H7 (cell line): Measurements from ENCODE around the gene APOBEC2. TPM values are rescaled to one million over a fixed set of nuclear protein-coding genes. Genes with fewer than 3 reads are reported as not detected.
"Not testable (repeated sequence)": the region's sequence is repeated elsewhere in the genome, so short reads cannot be mapped to it uniquely, and the experiment has no call there.

Source experiments
- DNase-seq: peaks from one replicate; pipeline ENCODE4 v3.0.0; 2012
- H3K27me3 ChIP-seq: 2 replicates; pipeline ENCODE4 v1.6.0; 2011; ENCODE audit warnings: mild to moderate bottlenecking, low read length; ENCODE audit not compliant: control insufficient read depth, insufficient read depth
- H3K36me3 ChIP-seq: replicated peaks from 2 replicates; pipeline ENCODE4 v1.5.1; 2011; ENCODE audit warnings: low read length; ENCODE audit not compliant: control insufficient read depth, insufficient read depth
- H3K4me3 ChIP-seq: 2 replicates; pipeline ENCODE4 v1.5.1; 2011; ENCODE audit warnings: low read depth, mild to moderate bottlenecking, control low read depth, low read length, moderate library complexity; ENCODE audit not compliant: insufficient read depth
- total RNA-seq: library from RNA; depleted of rRNA; stranded (reverse); fragments of >200 nt; shearing (Covaris generic); gene quantifications from 2 replicates; pipeline ENCODE4 v1.2.3, GENCODE V29; 2014; rRNA removed

The APOBEC2 gene
- 0.14 TPM in 1 of 2 replicates, not detected in the other for total RNA-seq

- no peaks in the 10 kb centered on the region for H3K27me3 ChIP-seq
- no peaks in the 10 kb centered on the region for H3K36me3 ChIP-seq
- DNase-seq = no peak
- no peak within 1 kb of the TSS for H3K4me3 ChIP-seq
Observed at GRCh38 chr6:41053041-41053440, at the start of gene APOBEC2. APOBEC2 (plus strand) TSS chr6:41053202; CDS start chr6:41053348, 146 bp downstream.

- not testable (repeated sequence) for DNase-seq, H3K36me3 ChIP-seq, H3K4me3 ChIP-seq, H3K27me3 ChIP-seq
Observed at GRCh38 chr6:41006217-41006616, 46.8 kb upstream of the APOBEC2 start.

- not testable (repeated sequence) for H3K4me3 ChIP-seq, H3K27me3 ChIP-seq, DNase-seq, H3K36me3 ChIP-seq
Observed at GRCh38 chr6:41006980-41007379, 46.0 kb upstream of the APOBEC2 start.

GRCh38 chr6:41008011-41008410, 45.0 kb upstream of the APOBEC2 start:
- H3K36me3 ChIP-seq = no peaks in the 10 kb centered on the region
- H3K27me3 ChIP-seq = no peaks in the 10 kb centered on the region
- DNase-seq = no peak
- H3K4me3 ChIP-seq = no peak overlapping the region

GRCh38 chr6:41009669-41010068, 43.3 kb upstream of the APOBEC2 start:
- Histone ChIP-seq H3K36me3 (no peaks in the 10 kb centered on the region), H3K27me3 (no peaks in the 10 kb centered on the region), H3K4me3 (no peak overlapping the region)
- no peak for DNase-seq

GRCh38 chr6:41011673-41012072, 41.3 kb upstream of the APOBEC2 start:
- Histone ChIP-seq H3K36me3 (no peaks in the 10 kb centered on the region), H3K27me3 (no peaks in the 10 kb centered on the region), H3K4me3 (no peak overlapping the region)
- DNase-seq = no peak

GRCh38 chr6:41013466-41014153, 39.4 kb upstream of the APOBEC2 start:
- DNase-seq = no peak
- Histone ChIP-seq H3K27me3 (no peaks in the 10 kb centered on the region), H3K4me3 (no peak overlapping the region), H3K36me3 (no peaks in the 10 kb centered on the region)

- Histone ChIP-seq H3K27me3 (no peaks in the 10 kb centered on the region), H3K36me3 (no peaks in the 10 kb centered on the region), H3K4me3 (no peak overlapping the region)
- no peak for DNase-seq
Observed at GRCh38 chr6:41014780-41015179, 38.2 kb upstream of the APOBEC2 start.

- H3K4me3 ChIP-seq, H3K36me3 ChIP-seq, DNase-seq, H3K27me3 ChIP-seq: not testable (repeated sequence)
Observed at GRCh38 chr6:41015860-41016259, 37.1 kb upstream of the APOBEC2 start.

GRCh38 chr6:41017663-41018062, 35.3 kb upstream of the APOBEC2 start:
- Histone ChIP-seq H3K27me3 (no peaks in the 10 kb centered on the region), H3K36me3 (no peaks in the 10 kb centered on the region), H3K4me3 (no peak overlapping the region)
- no peak for DNase-seq

GRCh38 chr6:41021832-41022231, 31.2 kb upstream of the APOBEC2 start:
- DNase-seq = peak; percentile 16
- Histone ChIP-seq H3K4me3 (no peak overlapping the region), H3K36me3 (no peaks in the 10 kb centered on the region), H3K27me3 (no peaks in the 10 kb centered on the region)

- H3K36me3 ChIP-seq = no peaks in the 10 kb centered on the region
- H3K27me3 ChIP-seq = no peaks in the 10 kb centered on the region
- no peak for DNase-seq
- no peak overlapping the region for H3K4me3 ChIP-seq
Observed at GRCh38 chr6:41022294-41022693, 30.7 kb upstream of the APOBEC2 start.

- Histone ChIP-seq H3K27me3 (no peaks in the 10 kb centered on the region), H3K4me3 (no peak overlapping the region), H3K36me3 (no peaks in the 10 kb centered on the region)
- no peak for DNase-seq
Observed at GRCh38 chr6:41023114-41023513, 29.9 kb upstream of the APOBEC2 start.

- Histone ChIP-seq H3K27me3 (no peaks in the 10 kb centered on the region), H3K4me3 (no peak overlapping the region), H3K36me3 (no peaks in the 10 kb centered on the region)
- DNase-seq = no peak
Observed at GRCh38 chr6:41025966-41026530, 27.0 kb upstream of the APOBEC2 start.

- Histone ChIP-seq H3K36me3 (no peaks in the 10 kb centered on the region), H3K4me3 (peak overlapping the region; percentile 62), H3K27me3 (no peaks in the 10 kb centered on the region)
- DNase-seq = no peak
Observed at GRCh38 chr6:41027241-41027640, 25.8 kb upstream of the APOBEC2 start.
